Measurements from ENCODE around the gene RIN3. TPM values are rescaled to one million over a fixed set of nuclear protein-coding genes. Genes with fewer than 3 reads are reported as not detected.

Gene RIN3
- total and polyA plus RNA-seq, 4 donors: 5.0 to 15.6 (median 9.0) TPM

DNA sequence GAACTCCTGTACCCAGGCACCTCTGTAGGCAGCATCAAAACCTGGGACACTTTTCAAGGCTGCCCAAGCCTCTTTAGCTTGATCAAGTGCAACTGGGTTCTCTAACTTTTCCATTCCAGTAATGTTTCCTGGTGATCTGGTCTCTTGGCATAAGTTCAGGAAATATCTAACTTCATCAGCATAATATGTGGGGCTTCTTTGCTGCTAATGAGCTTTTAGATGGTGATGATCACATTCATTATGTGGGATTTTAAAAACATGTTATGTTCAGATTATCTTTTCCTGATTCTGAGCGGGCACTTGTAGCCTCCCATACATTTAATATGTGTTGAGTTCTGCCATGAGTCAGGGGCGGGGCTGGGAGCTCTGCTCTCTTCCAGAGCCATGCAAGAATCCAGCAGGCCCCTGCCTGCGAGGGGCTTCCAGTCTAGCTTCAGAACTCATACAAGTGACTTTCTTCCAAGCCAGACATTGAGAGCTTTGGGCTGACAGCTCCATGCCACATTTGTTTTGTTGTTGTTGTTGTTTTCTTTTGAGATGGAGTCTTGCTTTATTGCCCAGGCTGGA, 39.5 kb upstream of the RIN3 start:
- H3K36me3 ChIP-seq (ENCODE audit: control insufficient read depth in 4 of 4, insufficient read depth in 3 of 4, low read depth in 1 of 4, low read length in 3 of 4): no peaks in the 10 kb centered on the region
- no peak overlapping the region for H3K9ac ChIP-seq (ENCODE audit: low read depth in 1 of 2, low read length in 2 of 2)
- no peaks in the 10 kb centered on the region for H3K27me3 ChIP-seq (ENCODE audit: control insufficient read depth in 4 of 4, insufficient read depth in 4 of 4, low read length in 3 of 4)
- peaks cover 0 to 15% (median 3%) of the 10 kb centered on the region in 4 donors for H3K4me1 ChIP-seq (ENCODE audit: control insufficient read depth in 4 of 4, insufficient read depth in 4 of 4, low read length in 3 of 4)
- WGBS: 90% methylated on average over 3 of the region's 3 CpGs
- no peak overlapping the region for H3K4me3 ChIP-seq (ENCODE audit: low read depth in 1 of 3, low read length in 3 of 3)
- no peak overlapping the region for H3K27ac ChIP-seq (ENCODE audit: low read depth in 1 of 2, low read length in 2 of 2)
- TF ChIP-seq, protein P1, sequence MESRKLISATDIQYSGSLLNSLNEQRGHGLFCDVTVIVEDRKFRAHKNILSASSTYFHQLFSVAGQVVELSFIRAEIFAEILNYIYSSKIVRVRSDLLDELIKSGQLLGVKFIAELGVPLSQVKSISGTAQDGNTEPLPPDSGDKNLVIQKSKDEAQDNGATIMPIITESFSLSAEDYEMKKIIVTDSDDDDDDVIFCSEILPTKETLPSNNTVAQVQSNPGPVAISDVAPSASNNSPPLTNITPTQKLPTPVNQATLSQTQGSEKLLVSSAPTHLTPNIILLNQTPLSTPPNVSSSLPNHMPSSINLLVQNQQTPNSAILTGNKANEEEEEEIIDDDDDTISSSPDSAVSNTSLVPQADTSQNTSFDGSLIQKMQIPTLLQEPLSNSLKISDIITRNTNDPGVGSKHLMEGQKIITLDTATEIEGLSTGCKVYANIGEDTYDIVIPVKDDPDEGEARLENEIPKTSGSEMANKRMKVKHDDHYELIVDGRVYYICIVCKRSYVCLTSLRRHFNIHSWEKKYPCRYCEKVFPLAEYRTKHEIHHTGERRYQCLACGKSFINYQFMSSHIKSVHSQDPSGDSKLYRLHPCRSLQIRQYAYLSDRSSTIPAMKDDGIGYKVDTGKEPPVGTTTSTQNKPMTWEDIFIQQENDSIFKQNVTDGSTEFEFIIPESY (IDR thresholded peaks at IDR 0.05): no peak
- TF ChIP-seq RAD21 (IDR thresholded peaks at IDR 0.05): no peak
- TF ChIP-seq TAF1 (conservative IDR thresholded peaks at IDR 0.05): no peak
- TF ChIP-seq, protein P2, sequence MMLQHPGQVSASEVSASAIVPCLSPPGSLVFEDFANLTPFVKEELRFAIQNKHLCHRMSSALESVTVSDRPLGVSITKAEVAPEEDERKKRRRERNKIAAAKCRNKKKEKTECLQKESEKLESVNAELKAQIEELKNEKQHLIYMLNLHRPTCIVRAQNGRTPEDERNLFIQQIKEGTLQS (IDR thresholded peaks at IDR 0.05): no peak
- TF ChIP-seq FOXA2 (IDR thresholded peaks at IDR 0.05): no peak
- TF ChIP-seq, protein P3, sequence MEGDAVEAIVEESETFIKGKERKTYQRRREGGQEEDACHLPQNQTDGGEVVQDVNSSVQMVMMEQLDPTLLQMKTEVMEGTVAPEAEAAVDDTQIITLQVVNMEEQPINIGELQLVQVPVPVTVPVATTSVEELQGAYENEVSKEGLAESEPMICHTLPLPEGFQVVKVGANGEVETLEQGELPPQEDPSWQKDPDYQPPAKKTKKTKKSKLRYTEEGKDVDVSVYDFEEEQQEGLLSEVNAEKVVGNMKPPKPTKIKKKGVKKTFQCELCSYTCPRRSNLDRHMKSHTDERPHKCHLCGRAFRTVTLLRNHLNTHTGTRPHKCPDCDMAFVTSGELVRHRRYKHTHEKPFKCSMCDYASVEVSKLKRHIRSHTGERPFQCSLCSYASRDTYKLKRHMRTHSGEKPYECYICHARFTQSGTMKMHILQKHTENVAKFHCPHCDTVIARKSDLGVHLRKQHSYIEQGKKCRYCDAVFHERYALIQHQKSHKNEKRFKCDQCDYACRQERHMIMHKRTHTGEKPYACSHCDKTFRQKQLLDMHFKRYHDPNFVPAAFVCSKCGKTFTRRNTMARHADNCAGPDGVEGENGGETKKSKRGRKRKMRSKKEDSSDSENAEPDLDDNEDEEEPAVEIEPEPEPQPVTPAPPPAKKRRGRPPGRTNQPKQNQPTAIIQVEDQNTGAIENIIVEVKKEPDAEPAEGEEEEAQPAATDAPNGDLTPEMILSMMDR (IDR thresholded peaks at IDR 0.05; ENCODE audit: low read depth, low read length, missing input control): no peak
- no peak for TF ChIP-seq JUND (IDR thresholded peaks at IDR 0.05)
- no peak for TF ChIP-seq FOXA1 (IDR thresholded peaks at IDR 0.05)
- TF ChIP-seq NR2F2 (IDR thresholded peaks at IDR 0.05): no peak
- TF ChIP-seq, protein P4, sequence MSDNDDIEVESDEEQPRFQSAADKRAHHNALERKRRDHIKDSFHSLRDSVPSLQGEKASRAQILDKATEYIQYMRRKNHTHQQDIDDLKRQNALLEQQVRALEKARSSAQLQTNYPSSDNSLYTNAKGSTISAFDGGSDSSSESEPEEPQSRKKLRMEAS (IDR thresholded peaks at IDR 0.05): no peak
- TF ChIP-seq YY1 (IDR thresholded peaks at IDR 0.05): no peak
- no peak for TF ChIP-seq EGR1 (IDR thresholded peaks at IDR 0.05; ENCODE audit: low read depth in 2 of 2)
- TF ChIP-seq HNF4G (IDR thresholded peaks at IDR 0.05): no peak
- TF ChIP-seq GABPA (IDR thresholded peaks at IDR 0.05 in 1 of 2, conservative IDR thresholded peaks at IDR 0.05 in 1 of 2): no peak
- TF ChIP-seq HNF4A (conservative IDR thresholded peaks at IDR 0.05): no peak
- DNase-seq (ENCODE audit: low spot score): no peak
- peaks cover 0 to 1% (median 0%) of the 10 kb centered on the region in 4 donors for H3K9me3 ChIP-seq (ENCODE audit: control insufficient read depth in 4 of 4, low read length in 3 of 4)

DNA sequence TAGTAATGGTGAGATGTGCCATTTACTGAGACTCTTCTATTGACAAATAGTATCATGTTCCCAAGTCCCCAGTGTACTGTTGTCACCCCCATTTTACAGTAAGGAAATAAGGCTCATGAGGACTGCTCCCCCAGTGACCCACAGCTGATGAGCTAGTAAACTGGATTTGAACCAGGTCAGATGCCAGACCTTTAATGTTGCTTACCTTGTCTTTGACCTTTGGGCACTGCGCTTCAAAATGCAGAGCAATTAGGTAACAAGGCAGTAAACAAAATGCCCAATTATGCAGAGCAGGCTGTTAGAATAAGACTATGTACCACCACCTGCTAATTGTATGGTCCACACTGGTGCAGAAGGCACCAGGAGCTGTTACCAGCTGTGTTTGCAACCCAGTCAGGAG, 38.5 kb upstream of the RIN3 start:
- DNase-seq (ENCODE audit: low spot score): no peak
- Histone ChIP-seq H3K9me3 (ENCODE audit: control insufficient read depth in 4 of 4, low read length in 3 of 4) (no peaks in the 10 kb centered on the region), H3K27me3 (ENCODE audit: control insufficient read depth in 4 of 4, insufficient read depth in 4 of 4, low read length in 3 of 4) (no peaks in the 10 kb centered on the region), H3K36me3 (ENCODE audit: control insufficient read depth in 4 of 4, insufficient read depth in 3 of 4, low read depth in 1 of 4, low read length in 3 of 4) (no peaks in the 10 kb centered on the region), H3K27ac (ENCODE audit: low read depth in 1 of 2, low read length in 2 of 2) (no peak overlapping the region), H3K9ac (ENCODE audit: low read depth in 1 of 2, low read length in 2 of 2) (no peak overlapping the region), H3K4me3 (ENCODE audit: low read depth in 1 of 3, low read length in 3 of 3) (no peak overlapping the region), H3K4me1 (ENCODE audit: control insufficient read depth in 4 of 4, insufficient read depth in 4 of 4, low read length in 3 of 4) (peaks cover 0 to 15% (median 3%) of the 10 kb centered on the region in 4 donors)
- WGBS: 53% methylated on average over 1 of the region's 1 CpG
- peak in 1 of 2 donors; percentile 25 for TF ChIP-seq RXRA (IDR thresholded peaks at IDR 0.05)
- TF ChIP-seq FOXA1 (IDR thresholded peaks at IDR 0.05): no peak
- TF ChIP-seq FOXA2 (IDR thresholded peaks at IDR 0.05): no peak
- TF ChIP-seq, protein P4 (IDR thresholded peaks at IDR 0.05): no peak
- TF ChIP-seq HNF4A (conservative IDR thresholded peaks at IDR 0.05): peak in 1 of 2 donors; percentile 33
- TF ChIP-seq SP1 (IDR thresholded peaks at IDR 0.05): no peak
- TF ChIP-seq YY1 (IDR thresholded peaks at IDR 0.05): no peak
- no peak for TF ChIP-seq EGR1 (IDR thresholded peaks at IDR 0.05; ENCODE audit: low read depth in 2 of 2)
- TF ChIP-seq JUND (IDR thresholded peaks at IDR 0.05): no peak

Measured in liver (tissue), 9 donors.